Hematopoietic multipotent progenitor cell (in vitro differentiated cells): ENCODE results near the gene TRPV3. TPM values are rescaled to one million over a fixed set of nuclear protein-coding genes. Genes with fewer than 3 reads are reported as not detected.
"Not testable (repeated sequence)": the region's sequence is repeated elsewhere in the genome, so short reads cannot be mapped to it uniquely, and the experiment has no call there.

Experiments used
- DNase-seq, 3 donors: peaks; one replicate each; pipeline ENCODE4 v3.0.0-alpha.2; 2011 to 2015; ENCODE audit warnings: low read depth in 2 of 3, low spot score in 2 of 3
- total RNA-seq: library from RNA; depleted of rRNA; stranded (reverse); fragments of >200 nt; gene quantifications from one replicate; pipeline ENCODE4 v1.2.3, GENCODE V29; 2012

Gene TRPV3
- under 0.01 TPM for total RNA-seq

DNA sequence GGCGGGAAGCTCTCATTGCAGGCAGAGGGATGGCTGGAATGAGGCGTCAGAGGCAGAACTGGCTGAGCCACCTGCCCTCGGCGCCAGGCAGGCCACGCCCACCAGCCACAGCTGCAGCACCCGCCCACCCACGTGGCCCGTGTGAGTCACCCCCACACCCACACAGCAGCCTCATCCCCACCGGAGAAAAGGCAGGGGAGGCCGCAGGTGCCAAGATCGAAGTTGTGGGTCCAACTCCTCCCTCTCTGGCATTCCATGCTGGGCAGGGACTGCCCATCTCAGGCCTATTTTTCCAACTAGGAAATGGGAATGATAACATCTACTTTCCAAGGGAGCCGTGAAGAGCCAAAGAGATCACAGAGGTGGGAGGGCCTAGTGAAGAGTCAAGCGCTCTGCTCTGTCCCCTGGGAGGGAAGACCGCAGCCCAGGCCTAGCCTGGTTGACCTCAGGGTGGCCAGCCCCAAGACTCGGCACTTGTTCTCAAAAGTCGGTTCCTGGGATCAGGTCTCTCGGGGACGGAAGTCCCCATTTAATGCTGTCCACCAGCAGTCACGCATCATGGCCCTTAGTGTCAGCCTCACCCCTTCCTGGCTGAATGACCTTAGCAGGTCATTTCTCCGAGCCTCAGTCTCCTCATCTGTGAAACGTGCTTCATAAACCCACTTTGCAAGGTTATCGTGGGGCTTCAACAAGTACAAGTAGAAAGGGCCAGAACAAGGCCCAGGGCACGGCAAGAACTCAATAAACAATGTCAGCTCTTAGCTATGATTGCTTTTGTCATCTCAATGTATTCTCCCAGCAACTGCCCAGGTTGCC is at the start of gene TRPV3:
Gene TRPV3 (minus strand): TSS at position 45 of the 816 bp plus-strand sequence. CDS start 2,962 bp downstream, outside the sequence.
- no peak for DNase-seq

GRCh38 chr17:3603870-3604259 is 46.3 kb upstream of the TRPV3 start:
- no peak for DNase-seq

- no peak for DNase-seq
Measured at GRCh38 chr17:3603119-3603869, 45.7 kb upstream of the TRPV3 start.

- DNase-seq, result peak in 2 of 3 donors; percentile 9 to 32
Measured at GRCh38 chr17:3602499-3602898, 44.9 kb upstream of the TRPV3 start.

DNA sequence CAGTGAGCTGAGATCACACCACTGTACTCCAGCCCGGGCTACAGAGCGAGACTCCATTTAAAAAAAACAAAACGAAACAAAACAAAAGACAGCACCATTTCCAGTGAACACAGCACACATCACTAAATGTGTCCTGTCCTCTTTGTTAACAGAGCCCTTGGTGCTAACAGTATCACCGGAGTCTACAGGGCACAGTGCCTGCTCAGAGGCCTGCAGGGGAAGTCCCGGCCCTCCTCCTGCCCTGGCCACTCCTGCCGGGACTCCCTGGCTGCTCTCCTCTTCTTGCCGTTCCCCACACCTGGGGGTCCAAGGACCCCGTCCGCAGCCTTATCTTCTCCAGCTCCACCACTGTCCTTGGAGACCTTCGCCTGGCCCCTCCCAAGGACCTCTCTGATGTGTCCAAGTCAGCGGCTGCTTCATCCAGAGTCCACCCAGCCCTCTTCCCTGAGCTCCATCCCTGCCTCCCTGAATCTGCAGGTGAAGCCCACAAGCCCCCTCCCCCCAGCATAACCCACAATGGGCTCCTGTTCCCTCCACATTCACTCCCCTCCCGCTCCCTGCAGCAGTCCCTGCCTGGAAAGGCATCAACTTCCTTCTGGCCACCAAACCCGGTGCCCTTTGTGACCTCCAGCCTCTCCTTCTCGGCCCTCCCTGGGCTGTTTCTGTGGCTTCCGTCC is 43.1 kb upstream of the TRPV3 start:
- no peak for DNase-seq

GRCh38 chr17:3598078-3598477 is 40.5 kb upstream of the TRPV3 start:
- DNase-seq, result no peak

DNA sequence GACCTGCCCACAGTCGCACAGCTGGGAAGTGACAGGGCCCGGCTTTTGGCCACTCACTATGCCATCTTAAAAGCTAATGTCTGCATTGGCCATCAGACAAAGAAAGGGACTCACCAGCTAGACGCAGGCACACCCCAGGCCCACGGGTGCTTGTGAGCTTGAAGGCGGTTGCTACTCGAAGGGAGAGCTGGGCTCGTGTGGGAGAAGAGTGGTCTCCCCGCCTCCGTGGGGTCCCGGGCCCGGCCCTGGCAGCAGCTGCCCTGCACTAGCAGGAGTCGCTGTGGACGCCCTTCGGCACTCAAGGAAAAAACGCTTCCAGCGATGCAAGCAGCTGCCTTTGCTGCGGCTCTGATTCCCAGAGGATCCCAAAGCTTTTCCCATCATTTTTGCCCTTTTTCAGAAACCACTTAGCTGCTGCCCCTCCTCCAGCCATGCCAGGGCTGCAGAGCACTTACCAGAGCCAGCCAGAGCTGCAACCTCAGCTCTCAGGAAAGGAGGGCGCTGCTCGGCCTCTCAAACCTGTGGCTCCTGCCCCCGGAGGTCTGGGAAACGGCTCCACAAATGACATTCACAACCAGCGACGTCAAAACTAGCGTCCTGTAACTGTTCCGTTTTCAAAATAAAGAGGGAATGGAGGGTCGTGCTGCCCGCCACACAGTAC is 39.3 kb upstream of the TRPV3 start:
- DNase-seq, result no peak

GRCh38 chr17:3594976-3595375 is 37.4 kb upstream of the TRPV3 start:
- no peak for DNase-seq

DNA sequence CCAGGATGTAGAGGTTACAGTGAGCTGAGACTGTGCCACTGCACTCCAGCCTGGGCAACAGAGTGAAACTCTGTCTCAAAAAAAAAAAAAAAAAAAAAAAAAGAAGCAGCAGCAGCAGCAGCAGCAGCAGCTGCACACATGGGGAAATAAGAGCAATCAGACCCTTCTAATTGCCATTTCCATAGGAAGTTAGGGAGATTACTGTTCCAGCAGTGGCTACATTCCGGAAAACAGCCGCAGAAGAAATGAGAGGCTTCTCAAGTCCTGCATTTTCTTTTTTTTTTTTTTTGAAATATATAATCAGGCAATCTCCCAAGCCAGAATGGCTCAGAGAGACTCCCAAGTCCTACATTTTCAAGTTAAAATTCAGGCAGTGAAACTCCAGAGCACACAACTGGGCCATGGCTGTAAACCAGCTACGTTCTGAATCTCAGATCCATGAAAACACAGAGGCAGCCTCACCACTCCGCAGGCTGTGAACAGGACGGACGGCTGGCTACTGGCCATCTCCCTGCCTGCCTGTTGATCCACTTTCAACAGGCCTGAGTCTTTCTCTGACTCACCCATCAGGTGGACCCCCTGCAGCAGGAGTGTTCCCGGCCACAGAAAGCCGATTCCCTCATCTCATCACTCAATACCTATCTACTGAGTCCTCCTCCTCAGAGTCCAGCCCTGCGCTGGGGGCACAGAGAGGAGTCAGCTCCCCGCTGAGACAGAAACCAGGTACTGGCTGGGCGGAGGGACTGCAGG is 36.6 kb upstream of the TRPV3 start:
- DNase-seq, result no peak

DNA sequence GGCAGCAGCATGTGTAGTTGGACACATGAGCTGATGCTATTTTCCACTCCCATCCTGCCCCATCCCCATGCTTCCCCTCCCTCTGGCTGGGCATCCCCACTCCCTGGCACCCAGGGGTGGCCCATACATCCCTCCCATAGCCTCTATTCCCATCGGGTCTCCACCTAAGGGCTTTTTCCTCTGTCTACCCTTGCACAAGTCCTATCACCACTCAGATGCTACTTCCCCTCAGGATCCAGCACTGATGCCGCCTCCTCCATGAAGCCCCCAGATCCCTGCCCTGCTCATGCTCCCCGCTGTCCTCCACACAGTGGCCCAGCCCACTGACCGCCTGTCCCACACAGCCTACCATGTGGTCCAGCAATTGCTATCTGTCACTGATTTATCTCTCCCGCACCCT is 35.8 kb upstream of the TRPV3 start:
- DNase-seq, result no peak

GRCh38 chr17:3592216-3592860 is 34.7 kb upstream of the TRPV3 start:
- DNase-seq, result no peak

- DNase-seq, result no peak
Measured at GRCh38 chr17:3590768-3591167, 33.2 kb upstream of the TRPV3 start.

- no peak for DNase-seq
Measured at GRCh38 chr17:3590231-3590630, 32.6 kb upstream of the TRPV3 start.

- no peak for DNase-seq
Measured at GRCh38 chr17:3589784-3590183, 32.2 kb upstream of the TRPV3 start.

DNA sequence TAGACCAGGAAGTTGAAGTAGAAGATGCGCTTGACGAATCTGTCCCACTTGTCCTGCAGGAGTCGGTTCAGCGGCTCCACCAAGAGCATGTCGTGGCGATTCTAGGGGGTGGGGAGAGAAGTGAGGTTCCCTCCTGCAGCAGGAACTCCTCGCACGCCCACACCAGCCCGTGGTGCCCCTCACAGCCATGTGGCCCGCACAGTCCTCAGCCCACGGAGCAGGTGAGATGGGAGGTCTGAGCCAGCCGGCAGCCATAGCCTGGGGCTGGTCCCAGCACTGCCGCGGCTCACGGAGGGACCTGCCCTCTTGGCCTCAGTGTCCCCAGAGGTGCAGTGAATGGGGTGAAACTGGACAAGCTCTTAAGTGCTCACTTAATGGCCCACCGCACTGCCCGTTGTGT is 28.2 kb upstream of the TRPV3 start:
- DNase-seq, result no peak

DNA sequence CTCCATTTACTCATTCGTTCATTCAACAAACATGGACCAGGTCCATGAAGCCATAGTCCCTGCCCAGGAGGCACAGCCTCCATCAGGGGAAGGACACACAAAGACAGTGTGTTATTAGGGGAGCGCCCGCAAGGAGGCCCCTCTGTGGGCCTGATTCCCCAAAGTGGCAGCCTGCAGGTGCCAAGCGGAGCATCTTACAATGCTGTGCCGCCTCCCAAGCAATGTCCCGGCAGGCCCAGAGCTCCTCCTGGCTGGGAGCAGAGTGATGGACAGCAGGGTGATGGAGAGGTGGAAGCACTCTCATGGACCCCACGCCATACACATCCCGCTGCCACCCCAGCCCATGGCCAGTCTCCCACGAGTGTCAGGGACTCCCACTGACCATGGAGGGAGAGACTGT is 25.8 kb upstream of the TRPV3 start:
- no peak for DNase-seq

DNA sequence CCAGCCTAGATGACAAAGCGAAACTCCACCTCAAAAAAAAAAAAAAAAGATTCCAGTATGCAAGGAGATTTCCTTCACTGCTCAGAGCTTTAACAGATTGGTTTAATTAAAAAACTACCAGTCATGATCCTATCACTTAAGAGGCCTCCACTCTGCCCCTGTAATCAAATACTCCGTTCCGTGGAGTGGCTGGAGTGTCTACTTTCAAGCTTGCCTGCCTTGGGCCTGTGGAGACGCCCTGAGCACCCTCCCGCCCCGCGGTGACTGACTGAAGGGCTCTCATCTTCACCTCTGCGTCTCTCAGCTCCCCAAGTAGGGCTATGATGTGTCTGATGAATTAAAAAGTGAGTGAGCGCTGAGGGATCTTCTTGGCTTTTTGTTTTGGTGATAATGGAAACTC is 25.3 kb upstream of the TRPV3 start:
- no peak for DNase-seq

GRCh38 chr17:3578667-3579066 is 21.1 kb upstream of the TRPV3 start:
- DNase-seq, result not testable (repeated sequence)

- DNase-seq, result no peak
Measured at GRCh38 chr17:3576970-3577369, 19.4 kb upstream of the TRPV3 start.

DNA sequence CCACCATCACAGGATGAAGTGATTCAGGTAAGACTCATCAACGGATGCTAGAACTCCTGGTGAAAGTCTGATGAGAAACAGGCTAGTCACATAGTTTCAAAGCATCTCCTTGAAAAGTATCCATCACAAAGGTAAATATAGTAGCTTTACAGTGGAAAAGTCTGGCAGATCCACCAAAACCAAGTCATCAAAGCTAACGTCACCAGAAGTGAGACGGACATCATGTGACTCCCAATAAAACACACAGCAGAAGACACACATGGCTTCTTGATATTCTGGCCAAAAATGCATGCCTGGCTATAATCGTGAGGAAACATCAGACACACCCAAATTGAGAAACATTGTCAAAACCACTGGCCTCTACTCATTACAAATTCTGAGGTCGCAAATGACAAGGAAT is 17.9 kb upstream of the TRPV3 start:
- no peak for DNase-seq
